A549 (cell line): ENCODE measurements around the gene CD300E. TPM values are rescaled to one million over a fixed set of nuclear protein-coding genes. Genes with fewer than 3 reads are reported as not detected.

Experiments
- ATAC-seq, 2 experiments: fragments of 200-7000 bp in 1 of 2; fragments of >200 bp in 1 of 2; cut with Nextera tagmentation in 1 of 2; cut with Tn5 transposase in 1 of 2; 3 replicates each; pipeline versions ENCODE4 v1.8.0 to v1.9.1; 2018 to 2020; ENCODE audit warnings: mild to moderate bottlenecking in 1 of 2, moderate library complexity in 1 of 2
- CTCF ChIA-PET: fragments of 300-600 bp; sonication (Branson Sonifier 250); formaldehyde crosslinking; extraction: SDS; loops from one replicate; lab custom pipeline; 2021; ENCODE audit warnings: antibody characterized with exemption, inconsistent platforms; lab: Yijun Ruan, JAX
- POLR2A ChIA-PET: fragments of 350-600 bp; formaldehyde crosslinking; extraction: SDS; loops from one replicate; lab custom pipeline; 2021; ENCODE audit warnings: antibody characterized with exemption, inconsistent platforms; lab: Yijun Ruan, JAX
- DNase-seq, 2 experiments: peaks; one replicate each; pipeline versions ENCODE4 v3.0.0 to v3.0.0-alpha.2; 2011 to 2016; ENCODE audit warnings: low read depth in 1 of 2, low spot score in 1 of 2
- FAIRE-seq: peaks from 2 replicates; lab custom pipeline; 2011; peaks lifted over from hg19 to GRCh38; lab: Jason Lieb, UNC
- H3K27ac ChIP-seq, 2 experiments: fragments of >200 bp; sonication (Bioruptor Twin); formaldehyde crosslinking; 3 replicates each; pipeline ENCODE4 v1.5.1; 2016 to 2017
- H3K4me1 ChIP-seq: fragments of >200 bp; sonication (Bioruptor Twin); formaldehyde crosslinking; 3 replicates; pipeline ENCODE4 v1.6.1; 2016
- H3K4me2 ChIP-seq: fragments of >200 bp; sonication (Bioruptor Twin); formaldehyde crosslinking; 3 replicates; pipeline ENCODE4 v1.6.1; 2016
- H3K4me3 ChIP-seq: fragments of >200 bp; sonication (Bioruptor Twin); formaldehyde crosslinking; 3 replicates; pipeline ENCODE4 v1.5.1; 2016
- H3K9me3 ChIP-seq: fragments of >200 bp; sonication (Bioruptor Twin); formaldehyde crosslinking; 3 replicates; pipeline ENCODE4 v1.6.1; 2016
- ATOH8 ChIP-seq: fragments of 250-450 bp; sonication (Bioruptor Pico); IDR thresholded peaks from 2 replicates; pipeline ENCODE4 v1.5.0; 2020; ENCODE audit warnings: low read depth, mild to moderate bottlenecking, moderate library complexity
- BCL3 ChIP-seq: fragments of >200 bp; sonication (Bioruptor Twin); formaldehyde crosslinking; IDR thresholded peaks from 3 replicates; pipeline ENCODE4 v1.6.1; 2016
- BHLHE40 ChIP-seq: IDR thresholded peaks from 2 replicates; pipeline ENCODE4 v1.6.1; 2012; ENCODE audit warnings: low read depth, low read length, inconsistent platforms
- CHD2 ChIP-seq: fragments of 150-350 bp; IDR thresholded peaks from 2 replicates; pipeline ENCODE4 v1.6.1; 2014; ENCODE audit warnings: low read length; ENCODE audit not compliant: partially characterized antibody
- FOSL2 ChIP-seq, 2 experiments: fragments of 450-650 bp in 1 of 2; fragments of >200 bp in 1 of 2; sonication (Bioruptor Twin) in 1 of 2; formaldehyde crosslinking; IDR thresholded peaks; 2 replicates each; pipeline versions ENCODE4 v1.5.0 to v1.6.1; 2016 to 2020; ENCODE audit warnings: mild to moderate bottlenecking in 1 of 2, moderate library complexity in 1 of 2
- FOXS1 ChIP-seq: fragments of 250-450 bp; sonication (Bioruptor Pico); IDR thresholded peaks from 2 replicates; pipeline ENCODE4 v1.5.0; 2020; ENCODE audit warnings: mild to moderate bottlenecking, moderate library complexity
- HOXA7 ChIP-seq: fragments of 250-450 bp; sonication (Bioruptor Pico); IDR thresholded peaks from 2 replicates; pipeline ENCODE4 v1.5.0; 2020; ENCODE audit warnings: mild to moderate bottlenecking, moderate library complexity
- HOXB5 ChIP-seq: fragments of 250-450 bp; sonication (Bioruptor Pico); IDR thresholded peaks from 2 replicates; pipeline ENCODE4 v1.5.0; 2020; ENCODE audit warnings: mild to moderate bottlenecking, moderate library complexity
- JUNB ChIP-seq: fragments of >200 bp; sonication (Bioruptor Twin); formaldehyde crosslinking; IDR thresholded peaks from 2 replicates; pipeline ENCODE4 v1.6.1; 2016
- MAX ChIP-seq: IDR thresholded peaks from 2 replicates; pipeline ENCODE4 v1.6.1; 2012
- MAZ ChIP-seq: fragments of 150-350 bp; IDR thresholded peaks from 2 replicates; pipeline ENCODE4 v1.6.1; 2014; ENCODE audit warnings: antibody characterized with exemption, low read depth, low read length, borderline replicate concordance
- MYC ChIP-seq: IDR thresholded peaks from 2 replicates; pipeline ENCODE4 v1.6.1; 2012; ENCODE audit warnings: mild to moderate bottlenecking, inconsistent platforms, low read length, improper control_type of control experiment, borderline replicate concordance
- NFE2L2 ChIP-seq: fragments of 150-350 bp; conservative IDR thresholded peaks from 2 replicates; pipeline ENCODE4 v1.6.1; 2014; ENCODE audit warnings: low read length
- NPAS2 ChIP-seq: fragments of 250-450 bp; sonication (Bioruptor Pico); IDR thresholded peaks from 2 replicates; pipeline ENCODE4 v1.8.0; 2022; ENCODE audit warnings: mild to moderate bottlenecking, moderate library complexity, borderline replicate concordance
- PHF8 ChIP-seq: fragments of 200-600 bp; sonication (generic); IDR thresholded peaks from 2 replicates; pipeline ENCODE4 v1.6.1; 2016; ENCODE audit warnings: low read depth, mild to moderate bottlenecking, antibody characterized with exemption, moderate library complexity, borderline replicate concordance
- RAD21 ChIP-seq, 2 experiments: fragments of >200 bp in 1 of 2; sonication (Bioruptor Twin) in 1 of 2; formaldehyde crosslinking in 1 of 2; IDR thresholded peaks in 1 of 2; conservative IDR thresholded peaks in 1 of 2; 2 replicates in 1 of 2; 3 replicates in 1 of 2; pipeline ENCODE4 v1.6.1; 2012 to 2018; ENCODE audit warnings: inconsistent platforms in 1 of 2
- RARB ChIP-seq: fragments of 250-450 bp; sonication (Bioruptor Pico); IDR thresholded peaks from 2 replicates; pipeline ENCODE4 v1.8.0; 2021; ENCODE audit warnings: mild to moderate bottlenecking, moderate library complexity
- REST ChIP-seq: fragments of 200-600 bp; sonication (generic); IDR thresholded peaks from 2 replicates; pipeline ENCODE4 v1.6.1; 2016; ENCODE audit warnings: antibody characterized with exemption, mild to moderate bottlenecking, moderate library complexity
- RFX5 ChIP-seq: fragments of 450-650 bp; IDR thresholded peaks from 2 replicates; pipeline ENCODE4 v1.7.1; 2014; ENCODE audit warnings: antibody characterized with exemption, mild to moderate bottlenecking, moderate library complexity
- RNF2 ChIP-seq: fragments of 200-600 bp; sonication (generic); IDR thresholded peaks from 2 replicates; pipeline ENCODE4 v1.6.1; 2016; ENCODE audit warnings: low read depth, mild to moderate bottlenecking, antibody characterized with exemption, moderate library complexity, borderline replicate concordance
- SREBF2 ChIP-seq: fragments of 450-650 bp; IDR thresholded peaks from 2 replicates; pipeline ENCODE4 v1.6.1; 2014; ENCODE audit warnings: mild to moderate bottlenecking, moderate library complexity
- TFCP2L1 ChIP-seq: fragments of 250-450 bp; sonication (Bioruptor Pico); IDR thresholded peaks from 2 replicates; pipeline ENCODE4 v1.5.0; 2021; ENCODE audit warnings: mild to moderate bottlenecking
- TP53 ChIP-seq: fragments of 250-450 bp; sonication (Bioruptor Pico); IDR thresholded peaks from 2 replicates; pipeline ENCODE4 v1.5.0; 2021; ENCODE audit warnings: mild to moderate bottlenecking, moderate library complexity
- ZC3H11A ChIP-seq: fragments of 450-650 bp; IDR thresholded peaks from 2 replicates; pipeline ENCODE4 v1.6.1; 2014; ENCODE audit warnings: antibody characterized with exemption, mild to moderate bottlenecking
- ZFP36 ChIP-seq: fragments of 450-650 bp; IDR thresholded peaks from 2 replicates; pipeline ENCODE4 v1.6.1; 2014; ENCODE audit warnings: borderline replicate concordance; ENCODE audit not compliant: partially characterized antibody
- WGBS: methylation state at CpG from one replicate; pipeline ENCODE4 v1.1.6; 2017; ENCODE audit errors: missing lambda C conversion rate; 5-methylcytosine and 5-hydroxymethylcytosine counted together
- polyA plus RNA-seq, 4 experiments: library from polyadenylated mRNA; depleted of rRNA in 3 of 4; stranded (reverse); fragments of >200 nt; fragmentation: RNase III in 1 of 4; extraction: RNeasy Plus Mini Kit Qiagen cat#74134 plus additional on column Dnase treatment in 1 of 4; gene quantifications; 2 replicates in 3 of 4; 3 replicates in 1 of 4; pipeline ENCODE4 v1.2.3, GENCODE V29; 2011 to 2017

The CD300E gene
- polyA plus RNA-seq, 2 of the 4 experiments (the other 2 are of a cell fraction), result not detected

GRCh38 chr17:74591503-74591902 is 32.0 kb downstream of the CD300E start:
- FAIRE-seq (no peak), DNase-seq (no peak), ATAC-seq (no peak)
- WGBS, result 5% methylated on average over 1 of the region's 1 CpG
- H3K9me3 ChIP-seq, result 0 out of 3 replicates have a peak, but pooled peaks cover 3% of the 10 kb centered on the region
- TF ChIP-seq TFCP2L1 (CRISPR knock-in tag) (no peak), RFX5 (no peak), HOXB5 (no peak), ZFP36 (no peak), MYC (no peak), JUNB (no peak), MAX (no peak), MAZ (no peak), FOSL2 (IDR thresholded peaks at IDR 0.05) (no peak), FOSL2 (CRISPR knock-in tag; IDR thresholded peaks at IDR 0.05) (no peak), BHLHE40 (no peak), FOXS1 (CRISPR knock-in tag) (no peak), BCL3 (no peak)
- ChIA-PET CTCF (interaction anchor here (0.7 to 15.1 kb wide), 11 partner anchors 7 to 232 kb away, joined by 3 to 142 read pairs (median 3); partner anchors contain the start of gene CD300H), POLR2A (no interaction called here)
- H3K4me1 ChIP-seq, result 0 out of 3 replicates have a peak, but pooled peaks cover 3% of the 10 kb centered on the region
- no peak overlapping the region for H3K4me2 ChIP-seq
- no peak overlapping the region for H3K4me3 ChIP-seq
- H3K27ac ChIP-seq, result no peak overlapping the region

- ChIA-PET CTCF (no interaction called here), POLR2A (no interaction called here)
- ATAC-seq (no peak), DNase-seq (no peak), FAIRE-seq (no peak)
- no peaks in the 10 kb centered on the region for H3K4me1 ChIP-seq
- H3K4me2 ChIP-seq, result no peak overlapping the region
- TF ChIP-seq NPAS2 (CRISPR knock-in tag) (no peak), SREBF2 (no peak), ZFP36 (no peak), ZC3H11A (no peak), CHD2 (no peak), FOXS1 (CRISPR knock-in tag) (no peak), BCL3 (no peak), HOXA7 (CRISPR knock-in tag) (no peak), TP53 (CRISPR knock-in tag) (no peak), ATOH8 (CRISPR knock-in tag) (no peak)
- H3K4me3 ChIP-seq, result no peak overlapping the region
- WGBS, result 64% methylated on average over 5 of the region's 5 CpGs
- no peaks in the 10 kb centered on the region for H3K9me3 ChIP-seq
- no peak overlapping the region for H3K27ac ChIP-seq
Measured at GRCh38 chr17:74585711-74586110, 37.8 kb downstream of the CD300E start.

- ChIA-PET POLR2A (interaction anchor here (1.2 kb wide), 1 partner anchor 15 kb away, joined by 3 read pairs; no protein-coding TSS in a partner anchor), CTCF (interaction anchor here (0.7 to 1.7 kb wide), 4 partner anchors 18 to 205 kb away, joined by 3 to 6 read pairs (median 4); partner anchors contain the start of gene CD300H)
- TF ChIP-seq REST, result no peak
- no peak for TF ChIP-seq RNF2
- no peak for TF ChIP-seq PHF8
- no peak for TF ChIP-seq NFE2L2
- no peak for TF ChIP-seq RAD21 (conservative IDR thresholded peaks at IDR 0.05 in 1 of 2, IDR thresholded peaks at IDR 0.05 in 1 of 2)
- no peak for TF ChIP-seq HOXB5
- no peak for TF ChIP-seq RARB
Measured at GRCh38 chr17:74584292-74585060, 39.1 kb downstream of the CD300E start.

More at GRCh38 chr17:74584292-74585060, 39.1 kb downstream of the CD300E start:
- no peak overlapping the region for H3K27ac ChIP-seq
- FAIRE-seq (no peak), DNase-seq (no peak), ATAC-seq (no peak)
- no peaks in the 10 kb centered on the region for H3K4me1 ChIP-seq
- H3K9me3 ChIP-seq, result no peaks in the 10 kb centered on the region
- H3K4me3 ChIP-seq, result no peak overlapping the region
- 53% methylated on average over 14 of the region's 14 CpGs for WGBS
- H3K4me2 ChIP-seq, result no peak overlapping the region
